Measurements from ENCODE around the gene AUP1. TPM values are rescaled to one million over a fixed set of nuclear protein-coding genes. Genes with fewer than 3 reads are reported as not detected.

AUP1 gene
- total RNA-seq, 4 donors from 2014 or later = 62.7 to 92.1 (median 86.2) TPM

DNA sequence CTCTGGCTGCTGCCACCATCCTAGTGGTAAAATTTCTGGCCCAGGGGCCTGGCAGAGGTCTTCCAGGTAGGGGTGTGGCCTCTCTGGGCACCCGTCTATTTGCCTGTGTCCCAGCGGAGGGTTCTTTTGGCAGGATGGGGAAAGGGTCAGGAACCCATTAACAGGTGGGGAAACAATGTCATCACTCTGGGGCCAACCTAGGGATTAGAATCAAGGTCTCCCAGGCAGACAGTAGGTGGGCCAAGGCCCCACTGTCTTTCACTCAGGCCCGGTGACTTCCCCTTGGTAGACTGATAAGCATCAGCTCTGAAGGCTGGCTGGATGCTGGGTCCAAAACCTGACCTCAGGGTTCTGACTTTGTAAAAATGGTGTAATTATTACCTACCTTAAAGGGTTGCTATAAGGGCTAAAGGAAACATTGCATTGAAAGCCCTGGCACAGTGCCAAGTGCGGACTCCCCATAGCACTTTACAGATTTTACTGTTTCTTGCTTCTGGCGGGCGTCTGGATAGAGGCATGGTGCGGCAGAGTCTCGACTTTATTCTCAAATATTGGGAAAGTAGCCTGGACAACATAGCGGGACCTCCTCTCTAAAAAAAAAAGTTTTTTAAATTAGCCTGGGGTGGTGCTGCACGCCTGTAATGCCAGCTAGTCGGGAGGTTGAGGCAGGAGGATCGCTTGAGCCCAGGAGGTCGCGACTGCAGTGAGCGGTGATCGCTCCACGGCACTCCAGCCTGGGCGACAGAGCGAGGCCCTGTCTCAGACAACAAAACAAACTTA lies 32.3 kb downstream of the AUP1 start:
- Histone ChIP-seq H3K9me3 (no peaks in the 10 kb centered on the region), H3K4me1 (peaks cover 0 to 32% (median 24%) of the 10 kb centered on the region in 3 donors), H3K27ac (no peak overlapping the region), H3K27me3 (peaks cover 57% of the 10 kb centered on the region), H3K4me3 (peak overlapping the region in 1 of 2 donors; percentile 40), H3K36me3 (peaks cover 0 to 28% of the 10 kb centered on the region in 2 donors)
- ATAC-seq = no peak
- WGBS, 2 donors (ENCODE audit: low coverage in 1 of 2) = 42% methylated on average over 15 of the region's 19 CpGs; no CpG with 5 or more reads in 1 of the 2 donors
- TF ChIP-seq POLR2A (IDR thresholded peaks at IDR 0.05) (no peak), EP300 (IDR thresholded peaks at IDR 0.05) (no peak), POLR2AphosphoS5 (IDR thresholded peaks at IDR 0.05) (no peak)
- TF ChIP-seq, protein P1, sequence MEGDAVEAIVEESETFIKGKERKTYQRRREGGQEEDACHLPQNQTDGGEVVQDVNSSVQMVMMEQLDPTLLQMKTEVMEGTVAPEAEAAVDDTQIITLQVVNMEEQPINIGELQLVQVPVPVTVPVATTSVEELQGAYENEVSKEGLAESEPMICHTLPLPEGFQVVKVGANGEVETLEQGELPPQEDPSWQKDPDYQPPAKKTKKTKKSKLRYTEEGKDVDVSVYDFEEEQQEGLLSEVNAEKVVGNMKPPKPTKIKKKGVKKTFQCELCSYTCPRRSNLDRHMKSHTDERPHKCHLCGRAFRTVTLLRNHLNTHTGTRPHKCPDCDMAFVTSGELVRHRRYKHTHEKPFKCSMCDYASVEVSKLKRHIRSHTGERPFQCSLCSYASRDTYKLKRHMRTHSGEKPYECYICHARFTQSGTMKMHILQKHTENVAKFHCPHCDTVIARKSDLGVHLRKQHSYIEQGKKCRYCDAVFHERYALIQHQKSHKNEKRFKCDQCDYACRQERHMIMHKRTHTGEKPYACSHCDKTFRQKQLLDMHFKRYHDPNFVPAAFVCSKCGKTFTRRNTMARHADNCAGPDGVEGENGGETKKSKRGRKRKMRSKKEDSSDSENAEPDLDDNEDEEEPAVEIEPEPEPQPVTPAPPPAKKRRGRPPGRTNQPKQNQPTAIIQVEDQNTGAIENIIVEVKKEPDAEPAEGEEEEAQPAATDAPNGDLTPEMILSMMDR (IDR thresholded peaks at IDR 0.05) = no peak

DNA sequence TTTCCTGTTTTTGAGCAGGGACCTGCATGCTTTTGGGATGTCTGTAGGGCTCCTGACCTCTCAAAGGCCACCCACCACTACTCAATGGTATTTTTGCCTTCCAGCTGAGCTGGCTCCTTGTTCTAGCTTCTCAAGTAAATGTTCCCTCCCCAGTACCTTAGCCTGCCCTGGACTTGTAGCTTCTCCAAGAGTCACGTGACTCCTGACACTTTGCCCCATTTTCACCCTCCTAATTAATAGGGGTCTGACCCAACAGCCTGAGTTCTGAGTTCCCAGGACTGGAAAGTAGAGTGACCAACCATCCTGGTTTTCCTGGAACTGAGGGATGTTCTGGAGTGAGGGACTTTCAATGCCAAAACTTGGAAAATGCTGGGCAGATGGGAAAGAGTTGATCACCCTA lies 34.1 kb downstream of the AUP1 start:
- TF ChIP-seq, protein P1 (IDR thresholded peaks at IDR 0.05) = no peak
- no peak for TF ChIP-seq POLR2A (IDR thresholded peaks at IDR 0.05)
- TF ChIP-seq POLR2AphosphoS5 (IDR thresholded peaks at IDR 0.05) = no peak
- TF ChIP-seq EP300 (IDR thresholded peaks at IDR 0.05) = no peak
- Histone ChIP-seq H3K36me3 (peaks cover 0 to 46% of the 10 kb centered on the region in 2 donors), H3K4me3 (no peak overlapping the region), H3K27me3 (peaks cover 40% of the 10 kb centered on the region), H3K9me3 (no peaks in the 10 kb centered on the region), H3K4me1 (peaks cover 0 to 30% (median 24%) of the 10 kb centered on the region in 3 donors), H3K27ac (no peak overlapping the region)
- no peak for ATAC-seq
- WGBS, 2 donors (ENCODE audit: low coverage in 1 of 2) = 80% methylated on average over 1 of the region's 1 CpG; no CpG with 5 or more reads in 1 of the 2 donors

DNA sequence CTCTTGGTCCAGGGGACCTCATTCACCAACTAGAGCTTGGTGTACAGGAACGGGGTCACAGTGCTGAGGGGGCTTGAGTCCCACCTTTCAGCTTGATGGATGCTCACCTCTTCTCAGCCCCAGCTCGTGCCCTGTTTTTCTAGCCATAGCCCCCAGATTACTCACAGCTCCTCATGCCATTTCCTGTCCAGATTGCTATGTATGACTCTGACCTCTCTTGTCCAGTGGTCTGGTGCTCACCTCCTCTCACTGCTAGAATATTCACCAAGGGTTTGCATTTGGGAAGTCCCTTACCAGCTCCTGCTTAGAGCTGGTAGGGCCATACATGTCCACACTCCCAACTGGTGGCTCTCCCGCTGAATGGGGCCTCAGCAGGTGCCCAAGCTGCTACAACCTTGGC lies 36.0 kb downstream of the AUP1 start:
- no peak for ATAC-seq
- 68 to 86% methylated on average over 3 of the region's 3 CpGs for WGBS, 2 donors (ENCODE audit: low coverage in 1 of 2)
- TF ChIP-seq POLR2AphosphoS5 (IDR thresholded peaks at IDR 0.05) = no peak
- TF ChIP-seq EP300 (IDR thresholded peaks at IDR 0.05) = no peak
- TF ChIP-seq, protein P1 (IDR thresholded peaks at IDR 0.05) = no peak
- no peak for TF ChIP-seq POLR2A (IDR thresholded peaks at IDR 0.05)
- H3K9me3 ChIP-seq = no peaks in the 10 kb centered on the region
- peaks cover 0 to 14% (median 12%) of the 10 kb centered on the region in 3 donors for H3K4me1 ChIP-seq
- H3K36me3 ChIP-seq = peaks cover 0 to 65% of the 10 kb centered on the region in 2 donors
- H3K4me3 ChIP-seq = no peak overlapping the region
- peaks cover 21% of the 10 kb centered on the region for H3K27me3 ChIP-seq
- H3K27ac ChIP-seq = no peak overlapping the region

DNA sequence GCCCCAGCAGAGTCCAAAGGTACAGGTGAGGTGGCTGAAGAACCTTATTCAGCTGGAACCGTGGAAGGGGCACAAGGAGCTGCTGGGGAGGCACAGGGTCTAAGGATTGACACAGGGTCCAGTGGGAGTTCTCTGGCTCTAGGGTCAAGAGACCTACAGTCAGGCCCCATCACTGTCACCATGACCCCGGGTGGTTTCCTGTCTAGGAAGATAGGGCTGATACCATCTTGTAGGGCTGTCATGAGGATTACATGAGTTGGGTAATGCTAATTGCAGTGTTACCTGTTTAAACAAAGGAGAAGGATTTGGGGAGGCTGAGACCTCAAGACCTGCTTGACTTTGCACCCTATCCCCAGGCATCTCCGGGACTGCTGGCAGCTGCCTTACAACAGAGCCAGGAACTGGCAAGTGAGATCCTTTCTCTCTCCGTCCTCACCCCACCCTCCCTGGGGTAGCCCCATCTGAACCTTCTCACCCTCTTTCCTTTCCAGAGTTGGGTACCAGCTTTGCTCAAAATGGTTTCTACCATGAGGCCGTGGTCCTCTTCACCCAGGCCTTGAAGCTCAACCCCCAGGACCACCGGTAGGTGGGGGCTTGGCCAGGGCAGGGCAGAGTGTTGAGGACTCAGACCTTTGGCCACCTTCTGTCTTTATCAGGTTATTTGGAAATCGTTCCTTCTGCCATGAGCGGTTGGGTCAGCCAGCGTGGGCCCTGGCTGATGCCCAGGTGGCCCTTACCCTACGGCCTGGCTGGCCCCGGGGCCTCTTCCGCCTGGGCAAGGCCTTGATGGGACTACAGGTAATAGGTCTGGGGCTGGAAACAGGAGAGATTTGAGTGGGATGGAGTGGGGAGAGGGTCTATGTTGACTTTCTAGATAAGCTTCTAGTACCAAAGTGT lies 37.6 kb downstream of the AUP1 start:
- ATAC-seq = no peak
- Histone ChIP-seq H3K36me3 (peaks cover 0 to 81% of the 10 kb centered on the region in 2 donors), H3K4me1 (no peaks in the 10 kb centered on the region), H3K9me3 (no peaks in the 10 kb centered on the region), H3K27ac (no peak overlapping the region), H3K4me3 (no peak overlapping the region), H3K27me3 (peaks cover 4% of the 10 kb centered on the region)
- 81 to 92% methylated on average over 6 of the region's 12 CpGs for WGBS, 2 donors (ENCODE audit: low coverage in 1 of 2)
- TF ChIP-seq, protein P1 (IDR thresholded peaks at IDR 0.05) = no peak
- no peak for TF ChIP-seq POLR2AphosphoS5 (IDR thresholded peaks at IDR 0.05)
- TF ChIP-seq POLR2A (IDR thresholded peaks at IDR 0.05) = no peak
- no peak for TF ChIP-seq EP300 (IDR thresholded peaks at IDR 0.05)

Data from gastroesophageal sphincter (tissue), 4 donors.